Adrenal gland (tissue), 12 donors: ENCODE results near the gene ARAF. TPM values are rescaled to one million over a fixed set of nuclear protein-coding genes. Genes with fewer than 3 reads are reported as not detected.

Source experiments
- DNase-seq, 7 donors: peaks; one replicate each; pipeline ENCODE4 v3.0.0-alpha.2; 2019 to 2020
- H3K27ac ChIP-seq, 5 donors: fragments of 200-600 bp; sonication (generic) in 4 of 5; 1 replicate in 3 of 5; 2 replicates in 2 of 5; pipeline versions ENCODE4 v1.5.1 to v1.8.0; 2016 to 2020; ENCODE audit warnings: mild to moderate bottlenecking in 1 of 5
- H3K27me3 ChIP-seq: fragments of 200-600 bp; 2 replicates; pipeline ENCODE4 v1.8.0; 2021
- H3K36me3 ChIP-seq, 2 donors: fragments of 200-600 bp; replicated peaks in 1 of 2; 1 replicate in 1 of 2; 2 replicates in 1 of 2; pipeline versions ENCODE4 v1.5.1 to v1.8.0; 2018 to 2022
- H3K4me1 ChIP-seq, 2 donors: fragments of 200-600 bp; replicated peaks in 1 of 2; 1 replicate in 1 of 2; 2 replicates in 1 of 2; pipeline versions ENCODE4 v1.5.1 to v1.8.0; 2018 to 2021
- H3K4me3 ChIP-seq, 4 donors: fragments of 200-600 bp; sonication (generic) in 3 of 4; one replicate each; pipeline ENCODE4 v1.5.1; 2016 to 2018
- H3K9me3 ChIP-seq, 3 donors: fragments of 200-600 bp; sonication (generic) in 1 of 3; replicated peaks in 1 of 3; 1 replicate in 2 of 3; 2 replicates in 1 of 3; pipeline versions ENCODE4 v1.5.1 to v1.8.0; 2016 to 2021
- CTCF ChIP-seq, 6 experiments: fragments of 450-650 bp in 4 of 6; fragments of 200-600 bp in 2 of 6; sonication (generic) in 1 of 6; IDR thresholded peaks; 1 replicate in 5 of 6; 2 replicates in 1 of 6; pipeline versions ENCODE4 v1.5.1 to v1.8.0; 2016 to 2021; ENCODE audit warnings: antibody characterized with exemption in 6 of 6, mild to moderate bottlenecking in 2 of 6, moderate library complexity in 1 of 6
- POLR2A ChIP-seq, 2 donors: fragments of 450-650 bp; IDR thresholded peaks; one replicate each; pipeline ENCODE4 v1.6.1; 2017; ENCODE audit warnings: antibody characterized with exemption in 2 of 2, mild to moderate bottlenecking in 2 of 2, moderate library complexity in 1 of 2
- WGBS, 4 donors: extraction: QIAGEN DNeasy Blood & Tissue Kit in 2 of 4; methylation state at CpG; one replicate each; pipeline versions ENCODE4 v1.1.5 to v1.1.7; 2013 to 2017; 5-methylcytosine and 5-hydroxymethylcytosine counted together
- intact Hi-C, 2 donors: fragments of 100-400 bp; cut with DNase I; formaldehyde crosslinking; loops; one replicate each; pipeline versions ENCODE4 v1.14.1 to v1.15.0; 2022 to 2023
- polyA plus RNA-seq, 3 donors: library from polyadenylated mRNA; stranded (reverse); fragments of 200-250 nt in 2 of 3; fragments of 350-450 nt in 1 of 3; fragmentation: Illumina TruSeq in 1 of 3; extraction: RNeasy Lipid Tissue Mini Kit (QIAGEN cat#74804) in 1 of 3; gene quantifications; one replicate each; pipeline ENCODE4 v1.2.3, GENCODE V29; 2013 to 2014
- total RNA-seq, 9 donors: library from RNA; depleted of rRNA in 4 of 9; stranded (reverse); fragments of >200 nt in 4 of 9; fragments of 120-200 nt in 1 of 9; fragmentation: NEBNext Ultra II Directional in 1 of 9; extraction: Animal tissue kit (Norgen Biotek cat#: 25700) in 1 of 9; gene quantifications; one replicate each; pipeline versions ENCODE4 v1.1.0 to v1.2.4, GENCODE V29; 2013 to 2023
- donor health status: healthy with polysubstance abuse.
- donor health status: Bipolar disorder and iron deficiency.
- donor health status: DM: yes; HTN: yes; CAD: no.
- donor health status: DM: no; HTN: no; CAD: no.
- donor health status: DM: no; HTN: no; CAD: no.
- donor health status: DM: yes; HTN: yes; CAD: no.

The ARAF gene
- total and polyA plus RNA-seq, 12 donors = 31.2 to 113 (median 64.2) TPM

GRCh38 chrX:47608130-47608810 is 47.3 kb downstream of the ARAF start:
- intact Hi-C loops = no loop called here
- peak in 2 of 7 donors; percentile 11 to 53 for DNase-seq
- Histone ChIP-seq H3K4me3 (no peak overlapping the region), H3K36me3 (no peaks in the 10 kb centered on the region), H3K27ac (no peak overlapping the region), H3K27me3 (peaks cover 6% of the 10 kb centered on the region), H3K9me3 (no peaks in the 10 kb centered on the region), H3K4me1 (no peaks in the 10 kb centered on the region)
- no peak for TF ChIP-seq POLR2A (IDR thresholded peaks at IDR 0.05)
- no peak for TF ChIP-seq CTCF (IDR thresholded peaks at IDR 0.05)
- WGBS, 4 donors = 70 to 73% (median 71%) methylated on average over 8 to 9 of the region's 9 CpGs

- Histone ChIP-seq H3K36me3 (no peaks in the 10 kb centered on the region), H3K4me3 (no peak overlapping the region), H3K27ac (no peak overlapping the region), H3K27me3 (no peaks in the 10 kb centered on the region), H3K9me3 (no peaks in the 10 kb centered on the region), H3K4me1 (no peaks in the 10 kb centered on the region)
- no peak for TF ChIP-seq POLR2A (IDR thresholded peaks at IDR 0.05)
- 78 to 81% (median 79%) methylated on average over 4 of the region's 4 CpGs for WGBS, 4 donors
- no peak for DNase-seq
- intact Hi-C loops = no loop called here
Measured at GRCh38 chrX:47610511-47610910, 49.5 kb downstream of the ARAF start.

GRCh38 chrX:47611489-47611888 is 50.5 kb downstream of the ARAF start:
- WGBS, 4 donors = 43 to 85% (median 78%) methylated on average over 2 of the region's 2 CpGs; no CpG with 5 or more reads in 1 of the 4 donors
- Histone ChIP-seq H3K27me3 (no peaks in the 10 kb centered on the region), H3K27ac (no peak overlapping the region), H3K4me1 (no peaks in the 10 kb centered on the region), H3K36me3 (no peaks in the 10 kb centered on the region), H3K4me3 (no peak overlapping the region), H3K9me3 (no peaks in the 10 kb centered on the region)
- no peak for DNase-seq
- TF ChIP-seq CTCF (IDR thresholded peaks at IDR 0.05) (no peak), POLR2A (IDR thresholded peaks at IDR 0.05) (no peak)
- intact Hi-C loops = no loop called here

GRCh38 chrX:47611926-47612325 is 50.9 kb downstream of the ARAF start:
- H3K27me3 ChIP-seq = peaks cover under 1% of the 10 kb centered on the region
- no peaks in the 10 kb centered on the region for H3K9me3 ChIP-seq
- H3K27ac ChIP-seq = no peak overlapping the region
- H3K4me3 ChIP-seq = no peak overlapping the region
- WGBS, 4 donors = 56 to 86% (median 74%) methylated on average over 1 to 2 of the region's 2 CpGs
- intact Hi-C loops = no loop called here
- TF ChIP-seq POLR2A (IDR thresholded peaks at IDR 0.05) = no peak
- no peak for TF ChIP-seq CTCF (IDR thresholded peaks at IDR 0.05)
- peak in 2 of 7 donors; percentile 5 to 21 for DNase-seq
- H3K36me3 ChIP-seq = no peaks in the 10 kb centered on the region
- H3K4me1 ChIP-seq = no peaks in the 10 kb centered on the region

- Histone ChIP-seq H3K4me1 (no peaks in the 10 kb centered on the region), H3K9me3 (no peaks in the 10 kb centered on the region), H3K27me3 (peaks cover 3% of the 10 kb centered on the region), H3K36me3 (no peaks in the 10 kb centered on the region), H3K27ac (no peak overlapping the region), H3K4me3 (no peak overlapping the region)
- no peak for TF ChIP-seq POLR2A (IDR thresholded peaks at IDR 0.05)
- no peak for TF ChIP-seq CTCF (IDR thresholded peaks at IDR 0.05)
- intact Hi-C loops = no loop called here
- peak in 5 of 7 donors; percentile 15 to 56 (median 34) for DNase-seq
Measured at GRCh38 chrX:47612418-47612817, 51.4 kb downstream of the ARAF start.
